ENCODE results near the gene CNBD2.
"Not testable (repeated sequence)": the region's sequence is repeated elsewhere in the genome, so short reads cannot be mapped to it uniquely, and the experiment has no call there.

Gene CNBD2

GRCh38 chr20:36043892-36044515 is 75.6 kb downstream of the CNBD2 start:
- no peak for TF ChIP-seq RARB (CRISPR knock-in tag; IDR thresholded peaks at IDR 0.05)
- no peak for TF ChIP-seq ESRRG (CRISPR knock-in tag; IDR thresholded peaks at IDR 0.05)
- TF ChIP-seq ISL1 (CRISPR knock-in tag; IDR thresholded peaks at IDR 0.05): no peak
- TF ChIP-seq CSDC2 (CRISPR knock-in tag; IDR thresholded peaks at IDR 0.05): no peak
- TF ChIP-seq OSR1 (CRISPR knock-in tag; IDR thresholded peaks at IDR 0.05): no peak
- TF ChIP-seq ZNF70 (CRISPR knock-in tag; IDR thresholded peaks at IDR 0.05): no peak
- TF ChIP-seq PPARA (CRISPR knock-in tag; IDR thresholded peaks at IDR 0.05; ENCODE audit: borderline replicate concordance): no peak
- TF ChIP-seq TSHZ2 (CRISPR knock-in tag; IDR thresholded peaks at IDR 0.05): no peak
- TF ChIP-seq TCF4 (CRISPR knock-in tag; IDR thresholded peaks at IDR 0.05; ENCODE audit: borderline replicate concordance): no peak
- TF ChIP-seq ARNTL (CRISPR knock-in tag; IDR thresholded peaks at IDR 0.05; ENCODE audit: borderline replicate concordance, low read depth): no peak
- TF ChIP-seq, protein P1, sequence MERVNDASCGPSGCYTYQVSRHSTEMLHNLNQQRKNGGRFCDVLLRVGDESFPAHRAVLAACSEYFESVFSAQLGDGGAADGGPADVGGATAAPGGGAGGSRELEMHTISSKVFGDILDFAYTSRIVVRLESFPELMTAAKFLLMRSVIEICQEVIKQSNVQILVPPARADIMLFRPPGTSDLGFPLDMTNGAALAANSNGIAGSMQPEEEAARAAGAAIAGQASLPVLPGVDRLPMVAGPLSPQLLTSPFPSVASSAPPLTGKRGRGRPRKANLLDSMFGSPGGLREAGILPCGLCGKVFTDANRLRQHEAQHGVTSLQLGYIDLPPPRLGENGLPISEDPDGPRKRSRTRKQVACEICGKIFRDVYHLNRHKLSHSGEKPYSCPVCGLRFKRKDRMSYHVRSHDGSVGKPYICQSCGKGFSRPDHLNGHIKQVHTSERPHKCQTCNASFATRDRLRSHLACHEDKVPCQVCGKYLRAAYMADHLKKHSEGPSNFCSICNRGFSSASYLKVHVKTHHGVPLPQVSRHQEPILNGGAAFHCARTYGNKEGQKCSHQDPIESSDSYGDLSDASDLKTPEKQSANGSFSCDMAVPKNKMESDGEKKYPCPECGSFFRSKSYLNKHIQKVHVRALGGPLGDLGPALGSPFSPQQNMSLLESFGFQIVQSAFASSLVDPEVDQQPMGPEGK (CRISPR knock-in tag; IDR thresholded peaks at IDR 0.05; ENCODE audit: borderline replicate concordance): no peak
- no peak for TF ChIP-seq ZFP30 (CRISPR knock-in tag; IDR thresholded peaks at IDR 0.05)
- no peak for TF ChIP-seq CREB5 (CRISPR knock-in tag; IDR thresholded peaks at IDR 0.05; ENCODE audit: low read depth)
- TF ChIP-seq, protein P2, sequence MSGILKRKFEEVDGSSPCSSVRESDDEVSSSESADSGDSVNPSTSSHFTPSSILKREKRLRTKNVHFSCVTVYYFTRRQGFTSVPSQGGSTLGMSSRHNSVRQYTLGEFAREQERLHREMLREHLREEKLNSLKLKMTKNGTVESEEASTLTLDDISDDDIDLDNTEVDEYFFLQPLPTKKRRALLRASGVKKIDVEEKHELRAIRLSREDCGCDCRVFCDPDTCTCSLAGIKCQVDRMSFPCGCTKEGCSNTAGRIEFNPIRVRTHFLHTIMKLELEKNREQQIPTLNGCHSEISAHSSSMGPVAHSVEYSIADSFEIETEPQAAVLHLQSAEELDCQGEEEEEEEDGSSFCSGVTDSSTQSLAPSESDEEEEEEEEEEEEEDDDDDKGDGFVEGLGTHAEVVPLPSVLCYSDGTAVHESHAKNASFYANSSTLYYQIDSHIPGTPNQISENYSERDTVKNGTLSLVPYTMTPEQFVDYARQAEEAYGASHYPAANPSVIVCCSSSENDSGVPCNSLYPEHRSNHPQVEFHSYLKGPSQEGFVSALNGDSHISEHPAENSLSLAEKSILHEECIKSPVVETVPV (CRISPR knock-in tag; IDR thresholded peaks at IDR 0.05): no peak
- no peak for TF ChIP-seq ZNF8 (CRISPR knock-in tag; IDR thresholded peaks at IDR 0.05)
- no peak for TF ChIP-seq GLIS3 (CRISPR knock-in tag; IDR thresholded peaks at IDR 0.05)
- no peak for TF ChIP-seq SNAI2 (CRISPR knock-in tag; IDR thresholded peaks at IDR 0.05)

GRCh38 chr20:36045373-36045714 is 77.0 kb downstream of the CNBD2 start:
- TF ChIP-seq, protein P3, sequence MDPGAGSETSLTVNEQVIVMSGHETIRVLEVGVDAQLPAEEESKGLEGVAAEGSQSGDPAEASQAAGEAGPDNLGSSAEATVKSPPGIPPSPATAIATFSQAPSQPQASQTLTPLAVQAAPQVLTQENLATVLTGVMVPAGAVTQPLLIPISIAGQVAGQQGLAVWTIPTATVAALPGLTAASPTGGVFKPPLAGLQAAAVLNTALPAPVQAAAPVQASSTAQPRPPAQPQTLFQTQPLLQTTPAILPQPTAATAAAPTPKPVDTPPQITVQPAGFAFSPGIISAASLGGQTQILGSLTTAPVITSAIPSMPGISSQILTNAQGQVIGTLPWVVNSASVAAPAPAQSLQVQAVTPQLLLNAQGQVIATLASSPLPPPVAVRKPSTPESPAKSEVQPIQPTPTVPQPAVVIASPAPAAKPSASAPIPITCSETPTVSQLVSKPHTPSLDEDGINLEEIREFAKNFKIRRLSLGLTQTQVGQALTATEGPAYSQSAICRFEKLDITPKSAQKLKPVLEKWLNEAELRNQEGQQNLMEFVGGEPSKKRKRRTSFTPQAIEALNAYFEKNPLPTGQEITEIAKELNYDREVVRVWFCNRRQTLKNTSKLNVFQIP (CRISPR knock-in tag; IDR thresholded peaks at IDR 0.05; ENCODE audit: borderline replicate concordance, low read depth): no peak
- no peak for TF ChIP-seq TSHZ2 (CRISPR knock-in tag; IDR thresholded peaks at IDR 0.05)
- TF ChIP-seq ARNTL (CRISPR knock-in tag; IDR thresholded peaks at IDR 0.05; ENCODE audit: borderline replicate concordance, low read depth): no peak
- no peak for TF ChIP-seq ZFP30 (CRISPR knock-in tag; IDR thresholded peaks at IDR 0.05)
- no peak for ATAC-seq

More at GRCh38 chr20:36043892-36044515, 75.6 kb downstream of the CNBD2 start:
- ATAC-seq: peak; percentile 53

DNA sequence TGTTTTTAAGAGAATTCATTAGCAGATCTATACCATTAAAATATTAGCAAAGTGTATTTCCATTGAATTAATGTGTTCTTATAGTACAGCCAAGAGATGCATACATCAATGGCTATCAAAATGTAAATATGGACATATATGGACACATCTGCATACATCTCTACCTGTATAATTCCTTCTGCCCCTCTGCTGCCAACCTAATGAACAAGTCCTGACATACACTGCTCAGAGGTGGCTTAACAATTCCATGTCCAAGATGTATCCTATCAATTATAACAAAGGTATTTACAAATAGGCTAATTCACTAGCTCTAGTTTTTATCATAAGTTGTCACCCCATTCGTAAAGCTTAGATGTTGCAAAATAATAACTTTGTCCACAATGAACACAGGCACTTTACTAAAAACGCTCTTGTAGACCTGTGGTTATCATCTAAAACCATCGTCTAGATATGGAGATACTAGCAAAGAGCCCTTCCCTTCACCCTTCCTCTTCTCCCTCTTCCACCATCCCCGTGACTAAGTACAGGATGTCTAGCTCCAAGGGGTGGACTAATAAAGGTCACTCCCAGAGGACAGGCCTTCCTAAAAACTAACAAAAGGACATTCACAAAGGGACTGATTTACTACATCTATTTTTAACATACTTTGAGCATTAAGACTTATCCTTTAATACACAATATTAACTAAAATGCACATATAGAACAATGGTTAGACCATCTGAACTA is 77.8 kb downstream of the CNBD2 start:
- ATAC-seq: not testable (repeated sequence)

GRCh38 chr20:36049408-36049807 is 81.0 kb downstream of the CNBD2 start:
- ATAC-seq: not testable (repeated sequence)

Data from SK-N-SH treated with all-trans-retinoic acid at 6 μM for 48 hours (cell line).